Fibroblast of lung (primary cell): ENCODE measurements around the gene ATP5PB.

ENCODE experiments used
- CTCF ChIP-seq, 2 donors: IDR thresholded peaks in 1 of 2; conservative IDR thresholded peaks in 1 of 2; 1 replicate in 1 of 2; 2 replicates in 1 of 2; pipeline ENCODE4 v1.5.1; 2011 to 2012; ENCODE audit warnings: low read length in 2 of 2, control low read depth in 1 of 2, inconsistent platforms in 1 of 2, low read depth in 1 of 2, mild to moderate bottlenecking in 1 of 2
- EZH2 ChIP-seq: IDR thresholded peaks from 2 replicates; pipeline ENCODE4 v1.5.1; 2012; ENCODE audit warnings: low read length, control low read depth, mild to moderate bottlenecking; ENCODE audit errors: missing control alignments

- no peak for TF ChIP-seq CTCF (conservative IDR thresholded peaks at IDR 0.05 in 1 of 2, IDR thresholded peaks at IDR 0.05 in 1 of 2; ENCODE audit: low read depth in 1 of 2, low read length in 2 of 2)
- TF ChIP-seq EZH2 = no peak
Observed at GRCh38 chr1:111489604-111490003, 40.3 kb downstream of the ATP5PB start.
